HG03095 (cell line): ENCODE measurements around the gene KARS1.

Experiments
- ATAC-seq: cut with Tn5 transposase; IDR thresholded peaks from one replicate; pipeline ENCODE4 v1.9.1; 2021; ENCODE audit warnings: moderate library complexity; ENCODE audit not compliant: unreplicated experiment

KARS1 gene

DNA sequence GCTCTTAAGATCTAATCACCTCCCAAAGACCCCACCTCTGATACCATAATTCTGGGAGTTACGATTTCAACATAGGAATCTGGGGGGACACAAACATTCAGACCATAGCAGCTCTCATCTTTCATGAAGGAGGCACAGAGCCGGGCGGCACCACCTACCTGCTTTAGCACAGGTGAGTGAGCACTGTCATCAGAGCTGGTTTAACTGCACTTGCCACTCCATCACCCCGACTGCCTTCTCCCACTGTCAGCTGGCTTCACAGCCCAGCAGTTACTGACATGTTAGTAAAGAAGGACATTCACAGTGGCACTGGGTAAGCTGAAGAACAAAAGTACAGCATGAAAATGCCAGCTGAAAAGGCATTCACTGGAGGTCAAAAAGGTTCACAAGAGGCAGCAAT, 58.7 kb downstream of the KARS1 start:
- ATAC-seq = no peak

DNA sequence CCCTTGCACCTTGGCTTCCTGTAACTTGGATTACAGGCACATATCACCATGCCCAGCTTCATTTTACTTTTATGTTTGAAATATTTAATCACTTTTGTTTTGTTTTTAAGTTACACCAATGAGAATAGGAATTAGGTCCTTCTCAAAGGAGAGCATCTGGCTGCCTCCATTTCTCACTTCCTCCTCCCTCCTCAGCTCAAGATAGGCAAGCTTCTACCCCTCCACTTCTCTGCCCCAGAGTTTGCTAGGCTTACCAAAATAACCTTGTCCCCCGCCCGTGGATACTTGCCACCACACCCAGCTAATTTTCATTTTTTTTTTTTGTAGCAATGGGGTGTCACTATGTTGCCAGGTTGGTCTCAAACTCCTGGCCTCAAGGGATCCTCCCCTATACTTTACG, 63.4 kb downstream of the KARS1 start:
- ATAC-seq = peak; percentile 77

DNA sequence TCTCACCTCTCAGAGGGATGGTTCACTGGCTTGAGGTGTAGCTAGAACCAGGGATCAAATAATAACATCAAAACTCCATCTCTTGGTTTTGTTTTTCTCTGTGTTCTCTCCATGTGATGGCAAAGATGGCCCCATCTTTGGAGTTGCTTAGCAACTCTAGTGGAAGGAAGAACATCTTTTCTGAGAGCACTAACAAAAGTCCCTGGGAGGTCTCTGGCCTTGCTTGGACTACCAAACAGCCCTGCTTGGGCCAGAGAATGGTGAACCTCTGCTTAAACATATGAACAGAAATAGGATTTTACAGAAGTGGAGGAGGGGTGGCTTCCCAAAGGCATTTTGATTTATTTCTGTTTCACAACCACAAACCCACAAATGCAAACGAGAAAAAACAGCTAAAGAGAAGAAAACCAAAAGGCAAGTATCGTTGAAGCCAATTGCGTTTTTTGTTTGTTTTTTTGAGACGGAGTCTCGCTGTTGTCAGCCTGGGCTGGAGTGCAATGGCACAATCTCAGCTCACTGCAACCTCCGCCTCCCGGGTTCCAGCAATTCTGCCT, 68.1 kb downstream of the KARS1 start:
- ATAC-seq = no peak

GRCh38 chr16:75578725-75579124, 68.7 kb downstream of the KARS1 start:
- ATAC-seq = no peak

- ATAC-seq = no peak
Observed at GRCh38 chr16:75578212-75578611, 69.3 kb downstream of the KARS1 start.
